Erythroblast (primary cell): ENCODE measurements around the gene RAB11FIP3.

Experiments used
- DNase-seq, 2 experiments: peaks; one replicate each; lab custom pipeline; 2025; lab: John Stamatoyannopoulos, UW
- GATA1 ChIP-seq: IDR thresholded peaks from 2 replicates; pipeline ENCODE4 v1.6.1; 2011; ENCODE audit warnings: low read depth, mild to moderate bottlenecking, control low read depth, low read length, moderate library complexity
- POLR2A ChIP-seq: IDR thresholded peaks from 2 replicates; pipeline ENCODE4 v1.6.1; 2011; ENCODE audit warnings: mild to moderate bottlenecking, low read length

RAB11FIP3 gene

GRCh38 chr16:381789-382717 is 43.4 kb upstream of the RAB11FIP3 start, which contains the start of gene PGAP6:
TSS of gene PGAP6 (minus strand) at chr16:381978. CDS start at chr16:381821, 157 bp downstream.
- TF ChIP-seq GATA1 (no peak), POLR2A (no peak)
- DNase-seq: peak; percentile 78 to 86

GRCh38 chr16:383326-384051 is 42.0 kb upstream of the RAB11FIP3 start:
- no peak for DNase-seq
- TF ChIP-seq POLR2A (no peak), GATA1 (no peak)

- DNase-seq: no peak
- no peak for TF ChIP-seq GATA1
- no peak for TF ChIP-seq POLR2A
Observed at GRCh38 chr16:386641-387156, 38.8 kb upstream of the RAB11FIP3 start.

- peak; percentile 73 to 80 for DNase-seq
- TF ChIP-seq POLR2A: peak; percentile 40
Observed at GRCh38 chr16:387761-388666, 37.4 kb upstream of the RAB11FIP3 start.

GRCh38 chr16:389352-389751 is 36.1 kb upstream of the RAB11FIP3 start:
- TF ChIP-seq GATA1 (no peak), POLR2A (no peak)
- DNase-seq: no peak

- TF ChIP-seq GATA1 (no peak), POLR2A (no peak)
Observed at GRCh38 chr16:391885-392335, 33.5 kb upstream of the RAB11FIP3 start.

GRCh38 chr16:392450-393030 is 32.9 kb upstream of the RAB11FIP3 start:
- TF ChIP-seq POLR2A (no peak), GATA1 (no peak)
- DNase-seq: peak in 1 of 2 experiments; percentile 25

More at GRCh38 chr16:391885-392335, 33.5 kb upstream of the RAB11FIP3 start:
- peak; percentile 83 to 86 for DNase-seq

- peak in 1 of 2 experiments; percentile 52 for DNase-seq
- TF ChIP-seq GATA1 (no peak), POLR2A (no peak)
Observed at GRCh38 chr16:396199-396598, 29.2 kb upstream of the RAB11FIP3 start.

- TF ChIP-seq GATA1 (no peak), POLR2A (peak; percentile 60)
Observed at GRCh38 chr16:396605-397004, 28.8 kb upstream of the RAB11FIP3 start.

GRCh38 chr16:397135-397661 is 28.3 kb upstream of the RAB11FIP3 start, which contains the start of gene NME4:
TSS of gene NME4 (plus strand) at chr16:397199. CDS start at chr16:397223, 24 bp downstream.
- DNase-seq: peak; percentile 64 to 67
- TF ChIP-seq POLR2A (peak; percentile 3), GATA1 (no peak)

More at GRCh38 chr16:396605-397004, 28.8 kb upstream of the RAB11FIP3 start:
- peak; percentile 65 to 81 for DNase-seq

GRCh38 chr16:397736-398332 is 27.6 kb upstream of the RAB11FIP3 start:
- no peak for TF ChIP-seq POLR2A
- TF ChIP-seq GATA1: no peak
- peak; percentile 71 to 83 for DNase-seq
